H9 (cell line): ENCODE measurements around the gene ANKIB1. TPM values are rescaled to one million over a fixed set of nuclear protein-coding genes. Genes with fewer than 3 reads are reported as not detected.

Experiments used
- DNase-seq: peaks from one replicate; pipeline ENCODE4 v3.0.0-alpha.2; 2017
- H2AFZ ChIP-seq: one replicate; pipeline ENCODE4 v1.6.1; 2013; ENCODE audit warnings: mild to moderate bottlenecking, low read length, control low read depth, moderate library complexity
- H2AK5ac ChIP-seq: 2 replicates; pipeline ENCODE4 v1.6.1; 2013; ENCODE audit warnings: low read length, control low read depth, mixed read lengths; ENCODE audit not compliant: insufficient read length
- H2BK120ac ChIP-seq: one replicate; pipeline ENCODE4 v1.6.1; 2013; ENCODE audit warnings: low read depth, mild to moderate bottlenecking, low read length, control low read depth, inconsistent platforms; ENCODE audit not compliant: poor library complexity, severe bottlenecking
- H2BK12ac ChIP-seq: 2 replicates; pipeline ENCODE4 v1.6.1; 2013; ENCODE audit warnings: low read length, control low read depth, mixed read lengths, low read depth; ENCODE audit not compliant: insufficient read length
- H2BK15ac ChIP-seq: 2 replicates; pipeline ENCODE4 v1.6.1; 2013; ENCODE audit warnings: low read depth, low read length, control low read depth
- H2BK20ac ChIP-seq: one replicate; pipeline ENCODE4 v1.6.1; 2013; ENCODE audit warnings: low read depth, mild to moderate bottlenecking, low read length, control low read depth, inconsistent platforms; ENCODE audit not compliant: poor library complexity, severe bottlenecking
- H2BK5ac ChIP-seq: 2 replicates; pipeline ENCODE4 v1.6.1; 2013; ENCODE audit warnings: low read length, control low read depth, mixed read lengths; ENCODE audit not compliant: insufficient read length
- H3K14ac ChIP-seq: 2 replicates; pipeline ENCODE4 v1.6.1; 2013; ENCODE audit warnings: low read length, control low read depth; ENCODE audit not compliant: insufficient read depth
- H3K18ac ChIP-seq: 2 replicates; pipeline ENCODE4 v1.6.1; 2013; ENCODE audit warnings: low read depth, mild to moderate bottlenecking, mixed read lengths, low read length, control low read depth; ENCODE audit not compliant: insufficient read length
- H3K23ac ChIP-seq: 2 replicates; pipeline ENCODE4 v1.6.1; 2013; ENCODE audit warnings: low read length, control low read depth, mixed read lengths, low read depth; ENCODE audit not compliant: insufficient read length
- H3K23me2 ChIP-seq: 2 replicates; pipeline ENCODE4 v1.6.1; 2013; ENCODE audit warnings: low read depth, mild to moderate bottlenecking, mixed read lengths, low read length, control low read depth; ENCODE audit not compliant: insufficient read length, poor library complexity, severe bottlenecking
- H3K27ac ChIP-seq: 2 replicates; pipeline ENCODE4 v1.5.1; 2013; ENCODE audit warnings: low read length, control low read depth, mixed read lengths, low read depth; ENCODE audit not compliant: insufficient read length
- H3K27me3 ChIP-seq: 2 replicates; pipeline ENCODE4 v1.6.1; 2013; ENCODE audit warnings: low read length, control low read depth, inconsistent platforms; ENCODE audit not compliant: insufficient read depth
- H3K4ac ChIP-seq: 2 replicates; pipeline ENCODE4 v1.6.1; 2013; ENCODE audit warnings: low read depth, mild to moderate bottlenecking, control low read depth, inconsistent platforms, low read length, moderate library complexity
- H3K4me1 ChIP-seq: 2 replicates; pipeline ENCODE4 v1.6.1; 2013; ENCODE audit warnings: low read length, control low read depth, inconsistent platforms; ENCODE audit not compliant: insufficient read depth
- H3K4me2 ChIP-seq: 2 replicates; pipeline ENCODE4 v1.6.1; 2013; ENCODE audit warnings: low read length, control low read depth, mixed read lengths; ENCODE audit not compliant: insufficient read length, insufficient read depth
- H3K56ac ChIP-seq: 2 replicates; pipeline ENCODE4 v1.6.1; 2013; ENCODE audit warnings: low read depth, mild to moderate bottlenecking, mixed read lengths, low read length, control low read depth; ENCODE audit not compliant: insufficient read length
- H3K79me1 ChIP-seq: 2 replicates; pipeline ENCODE4 v1.6.1; 2013; ENCODE audit warnings: low read depth, mild to moderate bottlenecking, moderate library complexity, low read length, control low read depth, inconsistent platforms; ENCODE audit not compliant: insufficient read depth, poor library complexity, severe bottlenecking
- H3K79me2 ChIP-seq: 2 replicates; pipeline ENCODE4 v1.6.1; 2013; ENCODE audit warnings: low read length, control low read depth, inconsistent platforms; ENCODE audit not compliant: insufficient read depth
- H3K9ac ChIP-seq: 2 replicates; pipeline ENCODE4 v1.6.1; 2013; ENCODE audit warnings: low read length, control low read depth, mixed read lengths; ENCODE audit not compliant: insufficient read length; ENCODE audit errors: extremely low read depth
- H3K9me3 ChIP-seq: one replicate; pipeline ENCODE4 v1.6.1; 2013; ENCODE audit warnings: low read depth, low read length, inconsistent platforms; ENCODE audit not compliant: control insufficient read depth
- H3T11ph ChIP-seq: one replicate; pipeline ENCODE4 v1.6.1; 2013; ENCODE audit warnings: mild to moderate bottlenecking, low read length, control low read depth, inconsistent platforms
- H4K20me1 ChIP-seq: one replicate; pipeline ENCODE4 v1.6.1; 2013; ENCODE audit not compliant: control insufficient read depth, insufficient read length, insufficient read depth
- H4K5ac ChIP-seq: 2 replicates; pipeline ENCODE4 v1.6.1; 2013; ENCODE audit warnings: low read depth, mild to moderate bottlenecking, mixed read lengths, low read length, control low read depth; ENCODE audit not compliant: insufficient read length
- H4K8ac ChIP-seq: replicated peaks from 2 replicates; pipeline ENCODE4 v1.6.1; 2013; ENCODE audit warnings: low read length, control low read depth, mixed read lengths, low read depth; ENCODE audit not compliant: insufficient read length
- H4K91ac ChIP-seq: 2 replicates; pipeline ENCODE4 v1.6.1; 2013; ENCODE audit warnings: low read depth, mild to moderate bottlenecking, moderate library complexity, mixed read lengths, low read length, control low read depth; ENCODE audit not compliant: insufficient read length
- H3K27ac Mint-ChIP-seq, 3 experiments: 2 replicates in 2 of 3; 3 replicates in 1 of 3; pipeline ENCODE4 v1.8.0; 2020 to 2021; ENCODE audit warnings: mixed read lengths in 3 of 3, mild to moderate bottlenecking in 1 of 3, moderate library complexity in 1 of 3
- H3K27me3 Mint-ChIP-seq: 2 replicates; pipeline ENCODE4 v1.8.0; 2021; ENCODE audit warnings: low read depth, mild to moderate bottlenecking, moderate library complexity, mixed read lengths
- H3K36me3 Mint-ChIP-seq, 3 experiments: 2 replicates in 2 of 3; 3 replicates in 1 of 3; pipeline ENCODE4 v1.8.0; 2020 to 2021; ENCODE audit warnings: low read depth in 3 of 3, mixed read lengths in 3 of 3; ENCODE audit not compliant: insufficient read depth in 1 of 3
- H3K4me1 Mint-ChIP-seq, 2 experiments: 2 replicates each; pipeline ENCODE4 v1.8.0; 2020; ENCODE audit warnings: mixed read lengths in 2 of 2
- H3K4me3 Mint-ChIP-seq, 2 experiments: 2 replicates in 1 of 2; 3 replicates in 1 of 2; pipeline ENCODE4 v1.8.0; 2020 to 2021; ENCODE audit warnings: mild to moderate bottlenecking in 2 of 2, mixed read lengths in 2 of 2, moderate library complexity in 1 of 2
- H3K9me3 Mint-ChIP-seq, 2 experiments: 2 replicates in 1 of 2; 3 replicates in 1 of 2; pipeline ENCODE4 v1.8.0; 2020; ENCODE audit warnings: mild to moderate bottlenecking in 2 of 2, mixed read lengths in 2 of 2, moderate library complexity in 1 of 2
- CTCF ChIP-seq: fragments of 200-600 bp; sonication (generic); conservative IDR thresholded peaks from 3 replicates; pipeline ENCODE4 v1.8.0; 2021; ENCODE audit warnings: antibody characterized with exemption, mild to moderate bottlenecking
- whole genome bisulfite sequencing: extraction: QIAGEN DNeasy Blood & Tissue Kit; methylation state at CpG from one replicate; pipeline ENCODE4 v1.1.7; 2013; ENCODE audit warnings: missing lambda C conversion rate, low lambda C conversion rate, mixed read lengths; ENCODE audit not compliant: insufficient read length; ENCODE audit errors: extremely low coverage; 5-methylcytosine and 5-hydroxymethylcytosine counted together
- total RNA-seq: library from RNA; stranded (reverse); gene quantifications from 2 replicates; pipeline ENCODE4 v1.2.1, GENCODE V29; 2021

Gene ANKIB1
- total RNA-seq, 1 experiment from 2014 or later: 42.0 TPM

GRCh38 chr7:92228100-92228499 lies 17.7 kb upstream of the ANKIB1 start:
- H3K9me3 ChIP-seq: no peaks in the 10 kb centered on the region
- H3K56ac ChIP-seq: no peak overlapping the region
- no peak overlapping the region for H4K91ac ChIP-seq
- H2AK5ac ChIP-seq: no peak overlapping the region
- no peaks in the 10 kb centered on the region for H3K4me1 Mint-ChIP-seq
- H4K5ac ChIP-seq: no peak overlapping the region
- H2BK12ac ChIP-seq: no peak overlapping the region
- no peaks in the 10 kb centered on the region for H3K79me2 ChIP-seq
- no peaks in the 10 kb centered on the region for H3K23me2 ChIP-seq
- H3K9ac ChIP-seq: no peak overlapping the region
- no peak overlapping the region for H3K27ac Mint-ChIP-seq
- no peak overlapping the region for H2AFZ ChIP-seq
- H3K27ac ChIP-seq: no peak overlapping the region
- whole genome bisulfite sequencing: no CpG with 5 or more reads among the region's 2 CpGs
- H4K8ac ChIP-seq: no peak overlapping the region
- H3K23ac ChIP-seq: no peak overlapping the region
- TF ChIP-seq CTCF: no peak
- no peak overlapping the region for H3K4me3 Mint-ChIP-seq
- no peaks in the 10 kb centered on the region for H4K20me1 ChIP-seq
- no peak for DNase-seq
- H3K14ac ChIP-seq: no peak overlapping the region
- H2BK5ac ChIP-seq: no peak overlapping the region
- H2BK120ac ChIP-seq: no peak overlapping the region
- no peak overlapping the region for H3K18ac ChIP-seq
- H3T11ph ChIP-seq: no peak overlapping the region
- no peak overlapping the region for H3K4me2 ChIP-seq
- H3K9me3 Mint-ChIP-seq: peaks cover 0 to 3% of the 10 kb centered on the region in 2 experiments; a peak in 1 of 5 replicates
- H3K4me1 ChIP-seq: no peaks in the 10 kb centered on the region
- no peaks in the 10 kb centered on the region for H3K79me1 ChIP-seq
- H3K36me3 Mint-ChIP-seq: peaks cover 37 to 65% (median 57%) of the 10 kb centered on the region in 3 experiments; a peak in 6 of 7 replicates
- H3K4ac ChIP-seq: no peak overlapping the region
- no peaks in the 10 kb centered on the region for H3K27me3 ChIP-seq
- H3K27me3 Mint-ChIP-seq: no peaks in the 10 kb centered on the region
- H2BK15ac ChIP-seq: no peak overlapping the region
- no peak overlapping the region for H2BK20ac ChIP-seq
